Neural progenitor cell (in vitro differentiated cells): ENCODE results near the gene UTP11. TPM values are rescaled to one million over a fixed set of nuclear protein-coding genes. Genes with fewer than 3 reads are reported as not detected.

Source experiments
- DNase-seq: peaks from one replicate; pipeline ENCODE4 v3.0.0-alpha.2; 2016; ENCODE audit warnings: low spot score
- H2AFZ ChIP-seq: fragments of 200-600 bp; sonication (generic); replicated peaks from 2 replicates; pipeline ENCODE4 v1.6.1; 2016; ENCODE audit warnings: antibody characterized with exemption
- H3F3A ChIP-seq: fragments of 200-600 bp; sonication (generic); 2 replicates; pipeline ENCODE4 v1.6.1; 2016; ENCODE audit warnings: antibody characterized with exemption, low read depth
- H3K27ac ChIP-seq: fragments of 200-600 bp; sonication (generic); 2 replicates; pipeline ENCODE4 v1.5.1; 2016; ENCODE audit warnings: mild to moderate bottlenecking
- H3K27me3 ChIP-seq: fragments of 200-600 bp; sonication (generic); 2 replicates; pipeline ENCODE4 v1.6.1; 2016; ENCODE audit warnings: mild to moderate bottlenecking, moderate library complexity
- H3K36me3 ChIP-seq: fragments of 200-600 bp; sonication (generic); 2 replicates; pipeline ENCODE4 v1.5.1; 2016
- H3K4me1 ChIP-seq: fragments of 200-600 bp; sonication (generic); 2 replicates; pipeline ENCODE4 v1.6.1; 2016; ENCODE audit warnings: mixed run types
- H3K4me2 ChIP-seq: fragments of 200-600 bp; sonication (generic); 2 replicates; pipeline ENCODE4 v1.6.1; 2016
- H3K4me3 ChIP-seq: fragments of 200-600 bp; sonication (generic); 2 replicates; pipeline ENCODE4 v1.5.1; 2016
- H3K79me2 ChIP-seq: fragments of 200-600 bp; sonication (generic); 2 replicates; pipeline ENCODE4 v1.6.1; 2016; ENCODE audit warnings: low read depth
- H3K9ac ChIP-seq: fragments of 200-600 bp; sonication (generic); 2 replicates; pipeline ENCODE4 v1.6.1; 2016
- H3K9me3 ChIP-seq: fragments of 200-600 bp; sonication (generic); 2 replicates; pipeline ENCODE4 v1.5.1; 2016; ENCODE audit warnings: low read depth
- H4K20me1 ChIP-seq: fragments of 200-600 bp; sonication (generic); 2 replicates; pipeline ENCODE4 v1.6.1; 2016; ENCODE audit warnings: low read depth
- H3K27ac Mint-ChIP-seq: 3 replicates; pipeline ENCODE4 v1.8.0; 2021; ENCODE audit warnings: mixed read lengths
- H3K27me3 Mint-ChIP-seq: 2 replicates; pipeline ENCODE4 v1.8.0; 2022; ENCODE audit warnings: low read depth, mild to moderate bottlenecking, inconsistent platforms, moderate library complexity, mixed read lengths; ENCODE audit not compliant: insufficient read depth
- H3K36me3 Mint-ChIP-seq: 3 replicates; pipeline ENCODE4 v1.8.0; 2021; ENCODE audit warnings: mixed read lengths
- H3K4me1 Mint-ChIP-seq: 3 replicates; pipeline ENCODE4 v1.8.0; 2021; ENCODE audit warnings: mixed read lengths
- H3K4me3 Mint-ChIP-seq: 3 replicates; pipeline ENCODE4 v1.8.0; 2021; ENCODE audit warnings: mild to moderate bottlenecking, moderate library complexity, mixed read lengths
- H3K9me3 Mint-ChIP-seq: 3 replicates; pipeline ENCODE4 v1.8.0; 2020; ENCODE audit warnings: mixed read lengths
- CTCF ChIP-seq: fragments of 200-600 bp; sonication (generic); IDR thresholded peaks from 2 replicates; pipeline ENCODE4 v1.5.1; 2017; ENCODE audit warnings: antibody characterized with exemption, mild to moderate bottlenecking
- EZH2 ChIP-seq: fragments of 200-600 bp; sonication (generic); IDR thresholded peaks from 2 replicates; pipeline ENCODE4 v1.6.1; 2017; ENCODE audit warnings: antibody characterized with exemption, mild to moderate bottlenecking, moderate library complexity
- EZH2phosphoT487 ChIP-seq: fragments of 200-600 bp; sonication (generic); IDR thresholded peaks from 2 replicates; pipeline ENCODE4 v1.6.1; 2017; ENCODE audit warnings: antibody characterized with exemption
- total RNA-seq: library from RNA; depleted of rRNA; stranded (reverse); fragments of >200 nt; gene quantifications from 2 replicates; pipeline ENCODE4 v1.2.3, GENCODE V29; 2015; ENCODE audit warnings: low replicate concordance

The UTP11 gene
- total RNA-seq, 1 donor from 2014 or later: 86.0 TPM

GRCh38 chr1:38027201-38028104 is 14.9 kb downstream of the UTP11 start:
- peaks cover 40% of the 10 kb centered on the region for H3K4me1 Mint-ChIP-seq
- Histone ChIP-seq H3K36me3 (no peaks in the 10 kb centered on the region), H3K4me1 (peaks cover 40% of the 10 kb centered on the region), H3K4me2 (no peak overlapping the region), H3K9ac (no peak overlapping the region), H3K27ac (no peak overlapping the region), H3F3A (peaks cover 41% of the 10 kb centered on the region), H3K9me3 (no peaks in the 10 kb centered on the region), H4K20me1 (peaks cover 40% of the 10 kb centered on the region), H2AFZ (no peak overlapping the region), H3K79me2 (no peaks in the 10 kb centered on the region), H3K4me3 (no peak overlapping the region), H3K27me3 (no peaks in the 10 kb centered on the region)
- peaks cover 8% of the 10 kb centered on the region for H3K36me3 Mint-ChIP-seq
- no peak for TF ChIP-seq EZH2
- no peak for TF ChIP-seq EZH2phosphoT487
- no peak for TF ChIP-seq CTCF
- peak overlapping the region; percentile 67 for H3K27ac Mint-ChIP-seq
- no peak overlapping the region for H3K4me3 Mint-ChIP-seq
- DNase-seq: no peak
- peaks cover 7% of the 10 kb centered on the region for H3K27me3 Mint-ChIP-seq
- no peaks in the 10 kb centered on the region for H3K9me3 Mint-ChIP-seq

- Histone ChIP-seq H3K4me2 (peak overlapping the region; percentile 47), H3K36me3 (no peaks in the 10 kb centered on the region), H3K27me3 (no peaks in the 10 kb centered on the region), H4K20me1 (peaks cover 41% of the 10 kb centered on the region), H2AFZ (no peak overlapping the region), H3F3A (peaks cover 41% of the 10 kb centered on the region), H3K9me3 (no peaks in the 10 kb centered on the region), H3K4me3 (no peak overlapping the region), H3K79me2 (no peaks in the 10 kb centered on the region), H3K27ac (no peak overlapping the region), H3K9ac (no peak overlapping the region), H3K4me1 (peaks cover 40% of the 10 kb centered on the region)
- DNase-seq: no peak
- no peak for TF ChIP-seq CTCF
- TF ChIP-seq EZH2phosphoT487: no peak
- no peak for TF ChIP-seq EZH2
- H3K27me3 Mint-ChIP-seq: peaks cover 5% of the 10 kb centered on the region
- H3K27ac Mint-ChIP-seq: no peak overlapping the region
- H3K4me3 Mint-ChIP-seq: peak overlapping the region; percentile 59
- peaks cover 5% of the 10 kb centered on the region for H3K36me3 Mint-ChIP-seq
- H3K4me1 Mint-ChIP-seq: peaks cover 40% of the 10 kb centered on the region
- H3K9me3 Mint-ChIP-seq: no peaks in the 10 kb centered on the region
These were observed 15.6 kb downstream of the UTP11 start for GRCh38 chr1:38028105-38028591.

GRCh38 chr1:38028671-38029070 is 16.1 kb downstream of the UTP11 start:
- Histone ChIP-seq H4K20me1 (peaks cover 46% of the 10 kb centered on the region), H3K4me3 (peak overlapping the region; percentile 10), H3K9ac (no peak overlapping the region), H3K9me3 (no peaks in the 10 kb centered on the region), H3K27ac (no peak overlapping the region), H3K27me3 (no peaks in the 10 kb centered on the region), H3K4me2 (peak overlapping the region; percentile 47), H3F3A (peaks cover 41% of the 10 kb centered on the region), H3K79me2 (no peaks in the 10 kb centered on the region), H3K4me1 (peaks cover 40% of the 10 kb centered on the region), H2AFZ (no peak overlapping the region), H3K36me3 (no peaks in the 10 kb centered on the region)
- TF ChIP-seq EZH2: no peak
- no peak for TF ChIP-seq EZH2phosphoT487
- no peak for TF ChIP-seq CTCF
- Mint-ChIP-seq H3K27ac (peak overlapping the region; percentile 42), H3K27me3 (peaks cover 5% of the 10 kb centered on the region), H3K4me1 (peaks cover 40% of the 10 kb centered on the region), H3K9me3 (no peaks in the 10 kb centered on the region), H3K4me3 (peak overlapping the region; percentile 59), H3K36me3 (peaks cover 5% of the 10 kb centered on the region)
- no peak for DNase-seq
